Hepatocyte (in vitro differentiated cells): ENCODE measurements around the gene PDP2. TPM values are rescaled to one million over a fixed set of nuclear protein-coding genes. Genes with fewer than 3 reads are reported as not detected.

Source experiments
- DNase-seq: peaks from one replicate; pipeline ENCODE4 v3.0.0-alpha.2; 2016; ENCODE audit warnings: low spot score
- H2AFZ ChIP-seq: fragments of 200-600 bp; sonication (generic); 2 replicates; pipeline ENCODE4 v1.6.0; 2016; ENCODE audit warnings: antibody characterized with exemption, mild to moderate bottlenecking
- H3K27ac ChIP-seq: fragments of 200-600 bp; sonication (generic); 2 replicates; pipeline ENCODE4 v1.5.1; 2016; ENCODE audit warnings: mild to moderate bottlenecking
- H3K27me3 ChIP-seq: fragments of 200-600 bp; sonication (generic); 2 replicates; pipeline ENCODE4 v1.6.1; 2016
- H3K36me3 ChIP-seq: fragments of 200-600 bp; sonication (generic); replicated peaks from 2 replicates; pipeline ENCODE4 v1.5.1; 2016; ENCODE audit warnings: low read depth; ENCODE audit not compliant: insufficient read depth
- H3K4me1 ChIP-seq: fragments of 200-600 bp; sonication (generic); 2 replicates; pipeline ENCODE4 v1.5.1; 2016; ENCODE audit warnings: mild to moderate bottlenecking, moderate library complexity; ENCODE audit not compliant: insufficient read depth
- H3K4me2 ChIP-seq: fragments of 200-600 bp; sonication (generic); 2 replicates; pipeline ENCODE4 v1.6.0; 2016
- H3K4me3 ChIP-seq: fragments of 200-600 bp; sonication (generic); 2 replicates; pipeline ENCODE4 v1.5.1; 2016; ENCODE audit warnings: mild to moderate bottlenecking
- H3K79me2 ChIP-seq: fragments of 200-600 bp; sonication (generic); 2 replicates; pipeline ENCODE4 v1.6.0; 2017; ENCODE audit warnings: mild to moderate bottlenecking
- H3K9me2 ChIP-seq: fragments of 200-600 bp; sonication (generic); replicated peaks from 2 replicates; pipeline ENCODE4 v1.6.0; 2017; ENCODE audit warnings: mild to moderate bottlenecking; ENCODE audit not compliant: insufficient read depth
- H3K9me3 ChIP-seq: fragments of 200-600 bp; sonication (generic); 2 replicates; pipeline ENCODE4 v1.5.1; 2016; ENCODE audit warnings: low read depth, mild to moderate bottlenecking
- H4K20me1 ChIP-seq: fragments of 200-600 bp; sonication (generic); 2 replicates; pipeline ENCODE4 v1.6.0; 2016; ENCODE audit warnings: mild to moderate bottlenecking; ENCODE audit not compliant: insufficient read depth, poor library complexity, severe bottlenecking
- CTCF ChIP-seq: fragments of 200-600 bp; sonication (generic); IDR thresholded peaks from 2 replicates; pipeline ENCODE4 v1.5.1; 2016; ENCODE audit warnings: antibody characterized with exemption, mild to moderate bottlenecking; ENCODE audit not compliant: poor library complexity
- EZH2 ChIP-seq: fragments of 200-600 bp; sonication (generic); IDR thresholded peaks from 2 replicates; pipeline ENCODE4 v1.6.1; 2016; ENCODE audit warnings: antibody characterized with exemption, mild to moderate bottlenecking, borderline replicate concordance
- EZH2phosphoT487 ChIP-seq: fragments of 200-600 bp; sonication (generic); IDR thresholded peaks from one replicate; pipeline ENCODE4 v1.6.1; 2018; ENCODE audit warnings: antibody characterized with exemption, mild to moderate bottlenecking, low read depth, moderate library complexity; ENCODE audit not compliant: unreplicated experiment, severe bottlenecking
- WGBS: methylation state at CpG from one replicate; pipeline ENCODE4 v1.1.6; 2016; ENCODE audit warnings: low lambda C conversion rate; ENCODE audit errors: missing lambda C conversion rate; 5-methylcytosine and 5-hydroxymethylcytosine counted together
- polyA plus RNA-seq: library from polyadenylated mRNA; unstranded; fragments of >200 nt; fragmentation: Nextera tagmentation; extraction: Ambion mirVana; gene quantifications from 2 replicates; pipeline ENCODE4 v1.2.1, GENCODE V29; 2016
- total RNA-seq: library from RNA; depleted of rRNA; stranded (reverse); fragments of >200 nt; gene quantifications from 2 replicates; pipeline ENCODE4 v1.2.3, GENCODE V29; 2014

The PDP2 gene
- total and polyA plus RNA-seq, 2 experiments from 2014 or later = 5.2 to 17.7 TPM

GRCh38 chr16:66872943-66873684 is 7.2 kb upstream of the PDP2 start:
- DNase-seq = peak; percentile 94

GRCh38 chr16:66873685-66874055 is 6.6 kb upstream of the PDP2 start:
- Histone ChIP-seq H3K9me3 (no peaks in the 10 kb centered on the region), H3K9me2 (no peaks in the 10 kb centered on the region), H3K79me2 (no peaks in the 10 kb centered on the region), H3K27ac (no peak overlapping the region), H2AFZ (no peak overlapping the region), H3K36me3 (no peaks in the 10 kb centered on the region), H3K27me3 (no peaks in the 10 kb centered on the region), H3K4me1 (peaks cover 3% of the 10 kb centered on the region), H3K4me2 (no peak overlapping the region), H4K20me1 (no peaks in the 10 kb centered on the region), H3K4me3 (no peak overlapping the region)
- no peak for DNase-seq
- no peak for TF ChIP-seq EZH2phosphoT487
- TF ChIP-seq EZH2 = no peak
- no peak for TF ChIP-seq CTCF

More at GRCh38 chr16:66872943-66873684, 7.2 kb upstream of the PDP2 start:
- no peaks in the 10 kb centered on the region for H3K9me2 ChIP-seq
- TF ChIP-seq EZH2phosphoT487 (no peak), CTCF (peak; percentile 96)
- no peaks in the 10 kb centered on the region for H3K36me3 ChIP-seq
- H3K79me2 ChIP-seq = no peaks in the 10 kb centered on the region
- WGBS = 6% methylated on average over 37 of the region's 39 CpGs
- H2AFZ ChIP-seq = peak overlapping the region; percentile 73
- H3K4me1 ChIP-seq = peaks cover 3% of the 10 kb centered on the region
- no peaks in the 10 kb centered on the region for H3K9me3 ChIP-seq
- peak overlapping the region; percentile 82 for H3K4me2 ChIP-seq
- no peaks in the 10 kb centered on the region for H4K20me1 ChIP-seq
- H3K4me3 ChIP-seq = no peak overlapping the region
- H3K27me3 ChIP-seq = no peaks in the 10 kb centered on the region
- H3K27ac ChIP-seq = peak overlapping the region; percentile 39

- H4K20me1 ChIP-seq = no peaks in the 10 kb centered on the region
- no peaks in the 10 kb centered on the region for H3K79me2 ChIP-seq
- H3K27ac ChIP-seq = no peak overlapping the region
- TF ChIP-seq EZH2phosphoT487 (no peak), CTCF (no peak), EZH2 (no peak)
- no peak overlapping the region for H3K4me3 ChIP-seq
- H3K9me2 ChIP-seq = no peaks in the 10 kb centered on the region
- H2AFZ ChIP-seq = no peak overlapping the region
- no peak for DNase-seq
- H3K4me2 ChIP-seq = no peak overlapping the region
- H3K27me3 ChIP-seq = no peaks in the 10 kb centered on the region
- no peaks in the 10 kb centered on the region for H3K36me3 ChIP-seq
- peaks cover 3% of the 10 kb centered on the region for H3K4me1 ChIP-seq
- no peaks in the 10 kb centered on the region for H3K9me3 ChIP-seq
- 43% methylated on average over 1 of the region's 1 CpG for WGBS
Measured at GRCh38 chr16:66874079-66874775, 6.1 kb upstream of the PDP2 start.
